GM21723 (cell line): ENCODE data around the gene TMA7.
A peak's percentile ranks its signal among the peaks of the same experiment; 100 is the strongest.
"Not testable (repeated sequence)": the region's sequence is repeated elsewhere in the genome, so short reads cannot be mapped to it uniquely, and the experiment has no call there.

Experiments used
- ATAC-seq: cut with Tn5 transposase; IDR thresholded peaks from one replicate; pipeline ENCODE4 v1.9.1; 2021; ENCODE audit warnings: mild to moderate bottlenecking, moderate library complexity; ENCODE audit not compliant: unreplicated experiment

The TMA7 gene

GRCh38 chr3:48439820-48440589 lies at the start of gene TMA7, which contains the start of gene CCDC51:
Gene TMA7, plus strand, starts transcription at chr3:48440257. Its CDS starts 40 bp downstream, at chr3:48440297.
Gene CCDC51, minus strand, starts transcription at chr3:48440119. Its CDS starts 4,991 bp downstream, at chr3:48435128.
- peak; percentile 91 for ATAC-seq

GRCh38 chr3:48394391-48394790 lies 45.7 kb upstream of the TMA7 start:
- no peak for ATAC-seq

GRCh38 chr3:48395714-48396113 lies 44.3 kb upstream of the TMA7 start:
- ATAC-seq, result no peak

GRCh38 chr3:48397767-48398681 lies 42.0 kb upstream of the TMA7 start:
- ATAC-seq, result no peak

DNA sequence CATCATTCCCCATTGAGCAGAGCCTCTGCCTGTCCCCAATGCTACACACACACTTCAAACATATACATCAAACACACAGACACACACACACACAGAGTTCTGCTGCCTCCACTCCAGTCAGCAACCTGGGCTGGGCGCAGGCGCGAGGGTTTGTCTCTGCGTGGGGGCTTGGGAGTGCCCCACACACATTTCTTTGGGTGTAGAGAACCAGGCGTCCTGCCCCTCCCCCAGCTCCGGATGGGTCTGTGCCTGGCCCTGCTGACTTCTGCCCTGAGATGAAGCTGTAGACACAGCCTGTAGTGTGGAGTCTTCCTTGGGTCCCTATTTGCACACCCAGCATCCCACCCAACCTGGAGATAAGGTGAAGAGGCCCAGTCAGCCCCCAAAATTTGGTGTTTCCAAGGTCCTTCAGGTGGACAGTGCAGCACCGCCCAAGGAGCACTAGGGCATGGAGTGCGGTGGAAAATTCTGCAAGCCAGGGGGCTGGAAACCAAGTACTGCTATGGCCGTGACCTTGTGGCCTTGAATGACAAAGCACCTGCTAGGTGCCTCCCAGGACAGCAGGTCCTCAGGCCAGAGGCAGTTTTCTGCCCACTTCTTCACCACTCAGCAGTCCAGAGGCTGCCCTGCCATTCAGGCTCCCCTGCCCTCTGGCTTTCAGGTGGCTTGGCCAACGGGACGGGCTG lies 41.2 kb upstream of the TMA7 start:
- no peak for ATAC-seq

DNA sequence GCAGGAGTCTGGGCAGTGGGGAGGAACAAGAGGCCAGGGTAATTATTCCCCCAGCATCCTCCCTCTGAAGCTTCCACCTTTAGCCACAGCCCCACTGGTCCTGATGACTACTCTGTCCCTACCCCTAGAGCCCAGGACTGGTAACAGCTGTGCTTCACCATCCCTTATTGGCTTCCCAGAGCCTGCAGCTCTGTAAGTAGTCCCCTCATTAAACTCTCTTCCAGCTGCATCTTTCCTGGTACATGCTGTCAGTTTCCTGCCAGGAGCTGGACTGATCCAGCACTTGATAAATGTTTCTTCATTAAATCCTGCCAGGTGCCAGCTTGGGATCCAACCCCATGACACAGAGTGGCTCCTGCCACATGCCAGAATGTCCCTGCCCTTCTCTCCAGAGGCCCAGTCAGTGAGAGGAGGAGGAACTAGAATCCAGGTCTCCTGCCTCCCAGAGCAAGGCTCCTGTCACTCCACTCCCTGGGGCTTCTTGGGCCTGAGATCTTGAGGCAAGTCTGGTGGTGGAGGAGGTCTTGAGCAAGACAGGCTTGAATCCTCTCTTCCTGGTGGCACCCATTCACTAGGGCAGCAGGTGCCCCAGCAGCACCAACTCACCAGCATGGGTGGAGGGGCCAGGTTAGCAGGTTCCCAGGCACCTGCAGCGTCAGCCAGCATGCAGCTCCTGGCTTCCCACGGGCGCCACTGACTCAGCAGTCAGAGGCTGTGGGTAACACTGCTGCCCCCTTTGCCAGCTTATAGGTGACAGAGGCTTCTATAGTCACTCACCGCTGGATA lies 40.5 kb upstream of the TMA7 start:
- ATAC-seq, result no peak

GRCh38 chr3:48400824-48401433 lies 39.1 kb upstream of the TMA7 start:
- ATAC-seq, result no peak

DNA sequence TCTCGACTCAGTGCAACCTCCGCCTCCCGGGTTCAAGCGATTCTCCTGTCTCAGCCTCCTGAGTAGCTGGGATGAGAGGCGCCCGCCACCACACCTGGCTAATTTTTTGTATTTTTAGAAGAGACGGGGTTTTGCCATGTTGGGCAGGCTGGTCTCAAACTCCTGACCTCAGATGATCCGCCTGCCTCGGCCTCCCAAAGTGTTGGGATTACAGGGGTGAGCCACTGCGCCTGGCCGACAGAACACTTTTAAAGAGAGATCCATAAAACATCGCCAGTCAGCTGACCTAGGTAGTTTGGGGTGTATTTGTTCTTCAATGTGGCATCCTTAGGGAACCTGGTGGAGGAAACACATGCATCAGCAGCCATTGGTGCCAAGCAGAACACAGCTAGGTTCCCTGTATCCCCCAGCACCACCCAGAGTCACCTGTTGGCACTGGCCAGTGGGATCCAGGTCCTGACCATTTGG lies 38.6 kb upstream of the TMA7 start:
- not testable (repeated sequence) for ATAC-seq

DNA sequence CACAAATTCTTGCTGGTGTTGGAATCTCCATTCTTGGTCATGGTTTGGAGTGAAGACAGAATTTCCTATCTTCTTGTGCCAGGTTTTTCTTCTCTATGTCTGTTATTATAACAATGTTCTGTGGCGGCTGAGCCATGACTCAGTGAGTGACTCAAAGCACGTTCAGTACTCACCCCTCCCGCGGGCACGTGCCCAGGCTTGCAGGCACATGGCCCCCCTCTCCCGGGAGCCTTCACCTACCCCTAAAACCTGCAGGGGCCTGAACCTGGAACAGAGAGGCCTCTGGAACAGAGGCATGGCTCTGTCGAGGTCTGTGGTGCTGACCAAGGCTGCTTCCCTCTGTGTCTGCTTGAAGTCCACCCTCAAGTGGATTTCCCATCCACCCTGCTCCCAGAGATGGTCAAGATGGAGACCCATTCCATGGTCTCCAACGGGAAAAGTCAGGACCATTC lies 37.8 kb upstream of the TMA7 start:
- ATAC-seq, result no peak

- no peak for ATAC-seq
Observed at GRCh38 chr3:48402907-48403306, 37.1 kb upstream of the TMA7 start.

DNA sequence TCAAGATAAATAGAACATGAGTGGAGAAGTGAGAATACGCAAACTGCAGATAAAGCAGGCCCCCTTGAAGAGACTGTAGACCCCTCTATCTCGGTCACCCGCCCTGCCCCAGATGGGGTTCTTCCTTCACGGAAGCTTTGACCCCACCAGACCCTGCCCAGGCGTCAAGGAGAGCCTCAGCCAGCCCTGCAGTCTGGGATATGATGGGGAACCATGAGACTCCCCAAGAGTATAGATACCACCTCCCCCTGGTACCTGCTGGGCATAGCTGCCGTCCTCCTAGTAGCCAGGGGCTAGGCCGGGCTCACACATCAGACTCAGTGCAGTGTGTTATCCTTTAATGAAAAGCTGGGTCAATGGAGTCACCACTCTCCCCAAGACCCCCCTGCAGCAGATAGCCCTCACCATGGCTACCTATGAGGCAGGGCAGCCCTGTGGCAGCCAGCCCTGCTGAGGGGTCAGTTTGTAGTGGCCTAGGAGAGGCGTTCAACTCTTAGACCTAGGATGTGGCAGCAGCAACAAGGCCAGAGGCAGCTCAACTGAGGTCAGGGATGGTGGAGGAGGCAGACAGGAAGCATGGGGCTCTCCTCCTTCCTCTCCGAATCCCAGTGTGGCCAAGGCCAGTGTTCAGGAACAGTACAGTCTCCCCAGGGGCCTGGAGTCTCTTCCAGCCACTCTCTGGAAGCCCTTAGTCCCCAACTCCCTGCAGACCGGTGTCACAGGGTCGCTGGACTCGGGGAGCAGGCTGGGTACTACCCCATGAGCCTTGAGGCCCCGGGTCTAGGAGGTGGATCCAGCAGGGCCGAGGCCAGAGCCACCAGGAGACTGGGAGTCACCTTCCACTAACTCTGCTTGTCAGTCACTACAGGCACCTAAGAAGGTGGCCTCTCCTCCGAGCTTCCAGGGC lies 36.3 kb upstream of the TMA7 start:
- ATAC-seq, result no peak

DNA sequence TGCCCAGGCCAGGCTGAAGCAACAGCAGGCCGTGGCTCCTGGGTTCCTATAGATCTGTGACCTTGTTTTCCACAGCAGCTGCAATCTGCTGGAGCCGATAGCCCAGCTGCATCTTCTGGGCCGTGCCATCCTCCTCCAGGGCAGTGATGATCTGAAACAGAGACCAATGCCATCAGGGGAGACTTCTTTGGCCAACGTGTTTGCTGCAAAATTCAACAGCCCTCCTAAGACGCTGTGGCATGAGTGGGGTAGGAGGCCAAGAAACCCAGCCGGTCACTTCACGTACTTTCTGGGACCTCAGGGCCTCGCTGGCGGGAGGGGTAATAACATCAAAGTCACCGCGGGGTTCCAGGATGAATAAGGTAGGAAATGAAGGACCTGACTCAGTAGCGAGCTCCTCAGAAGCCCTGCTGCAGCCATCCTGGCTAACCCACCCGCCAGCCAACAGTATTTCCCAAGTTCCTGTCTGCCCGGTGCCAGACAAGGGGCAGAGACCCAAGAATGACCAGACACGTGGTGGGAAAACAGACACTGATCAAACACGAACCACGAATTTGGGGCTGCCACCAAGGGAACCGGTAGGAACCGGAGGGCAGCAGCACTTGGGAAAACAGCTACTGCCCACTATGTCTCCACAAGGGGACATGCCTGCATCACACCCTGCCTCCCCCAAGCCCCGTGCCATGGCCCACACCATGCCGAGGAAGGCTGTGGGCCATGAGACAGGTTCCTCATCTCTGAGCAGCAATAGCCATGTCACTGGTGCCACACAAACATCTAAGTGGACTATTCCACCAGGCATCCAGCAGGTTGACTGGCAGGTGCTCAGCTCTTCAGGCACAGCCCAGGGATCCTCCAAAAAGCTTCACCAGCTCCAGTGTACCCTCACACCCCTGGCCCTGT lies 35.4 kb upstream of the TMA7 start:
- no peak for ATAC-seq

- ATAC-seq, result no peak
Observed at GRCh38 chr3:48405343-48405881, 34.6 kb upstream of the TMA7 start.

GRCh38 chr3:48405971-48406370 lies 34.1 kb upstream of the TMA7 start:
- ATAC-seq, result no peak

- ATAC-seq, result no peak
Observed at GRCh38 chr3:48406443-48407431, 33.3 kb upstream of the TMA7 start.

- no peak for ATAC-seq
Observed at GRCh38 chr3:48407542-48408099, 32.4 kb upstream of the TMA7 start.
